GM04503 (cell line): ENCODE measurements around the gene MAP7D1.
A peak's percentile ranks its signal among the peaks of the same experiment; 100 is the strongest.

Experiments
- DNase-seq: peaks from one replicate; pipeline ENCODE4 v3.0.0-alpha.2; 2012; ENCODE audit warnings: low read depth

The MAP7D1 gene

DNA sequence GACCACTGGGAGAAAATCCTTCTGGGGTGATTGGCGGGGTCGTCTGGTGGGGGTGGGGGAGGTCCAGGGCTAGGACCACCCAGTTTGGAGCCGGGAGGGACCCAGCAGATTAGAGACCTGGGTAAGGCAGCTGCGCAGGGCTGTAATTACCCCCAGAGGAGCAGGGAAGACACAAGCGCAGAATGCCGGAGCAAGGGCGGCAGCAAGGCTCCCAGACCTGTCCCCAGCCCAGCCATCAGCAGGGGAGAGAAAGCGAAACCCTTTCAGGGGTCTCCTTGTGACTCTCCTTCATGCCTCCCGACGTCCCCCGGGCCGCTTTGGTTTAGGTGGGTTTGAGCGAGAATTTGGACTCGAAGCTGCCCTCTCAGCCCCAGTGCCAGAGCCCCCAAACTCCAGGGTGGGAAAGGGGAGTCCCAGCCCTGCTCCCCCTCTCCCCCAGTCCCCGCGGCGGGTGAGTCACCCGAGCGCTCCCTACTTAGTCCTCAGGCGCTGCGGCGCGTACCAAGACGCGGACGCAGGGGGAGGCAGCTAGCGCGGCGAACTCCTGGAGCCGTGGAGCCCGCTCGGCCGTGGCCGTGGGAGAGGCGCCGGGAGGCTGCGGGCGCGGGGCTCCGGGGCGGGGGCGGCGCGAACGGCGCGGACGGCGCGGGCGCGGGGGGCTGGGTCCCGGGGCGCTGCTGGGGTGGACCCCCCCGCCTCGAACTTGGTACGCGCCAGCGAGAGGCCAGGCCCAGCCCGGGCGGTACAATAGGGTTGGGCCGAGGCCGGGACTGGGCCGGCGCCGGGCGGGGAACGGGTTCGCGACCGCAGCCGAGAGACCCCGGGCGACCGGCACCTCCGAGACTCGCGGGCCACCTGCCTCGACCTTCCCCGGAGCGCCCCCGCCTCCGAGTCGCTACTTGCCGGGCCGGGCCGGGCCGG, at the start of gene MAP7D1:
MAP7D1 (plus strand) TSS at position 753 of the 921 bp plus-strand sequence. CDS start 258 bp downstream, outside the sequence.
- no peak for DNase-seq

DNA sequence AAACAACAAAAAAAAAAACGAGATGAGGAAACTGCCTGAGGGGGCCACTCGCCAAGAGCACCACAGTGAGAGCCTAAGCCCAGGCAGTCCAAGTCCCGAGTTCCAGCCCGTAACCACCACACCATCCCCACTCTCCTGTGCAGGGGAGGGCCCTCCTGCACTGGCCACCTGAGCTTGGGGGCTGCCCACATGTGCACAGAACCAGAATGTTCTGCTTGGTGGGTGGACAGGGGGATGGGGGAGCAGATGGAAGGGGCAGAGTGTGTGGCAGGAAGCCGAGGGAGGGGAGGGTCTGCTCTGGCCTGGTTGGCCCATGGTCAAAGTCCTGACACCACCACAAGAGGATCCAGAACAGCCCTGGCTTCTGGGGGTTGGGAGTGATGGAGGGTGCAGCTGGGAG, 49.7 kb upstream of the MAP7D1 start:
- no peak for DNase-seq

GRCh38 chr1:36107394-36107793, 48.6 kb upstream of the MAP7D1 start:
- no peak for DNase-seq

GRCh38 chr1:36108314-36108713, 47.6 kb upstream of the MAP7D1 start:
- DNase-seq = no peak

DNA sequence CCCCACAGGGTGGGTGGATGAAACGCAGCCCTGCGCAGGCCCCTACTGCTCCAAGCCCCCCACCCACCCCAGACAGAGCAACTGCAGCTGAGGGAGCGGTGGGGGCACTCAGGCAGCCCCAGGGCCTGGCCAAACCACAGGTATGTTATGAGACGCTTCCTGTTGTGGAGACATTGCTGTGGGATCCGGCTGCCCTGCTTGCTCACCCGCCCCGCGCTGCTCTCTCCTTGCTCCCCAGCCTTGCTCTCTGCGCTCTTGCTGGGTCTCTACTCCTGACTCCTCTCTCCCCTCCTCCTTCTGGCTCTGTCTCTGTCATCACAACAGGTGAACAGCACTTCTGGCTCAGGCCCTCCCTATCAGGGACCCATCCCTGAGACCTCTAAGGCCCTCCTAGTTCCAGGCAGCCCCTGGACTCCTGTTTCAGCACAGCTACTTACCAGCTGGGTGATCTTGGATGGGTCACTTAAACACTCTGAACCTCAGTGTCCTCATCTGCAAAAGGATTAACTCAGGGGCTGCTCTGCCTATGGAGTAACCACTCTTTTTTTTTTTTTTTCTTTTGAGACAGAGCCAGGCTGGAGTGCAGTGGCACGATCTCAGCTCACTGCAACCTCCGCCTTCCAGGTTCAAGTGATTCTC, 46.8 kb upstream of the MAP7D1 start:
- no peak for DNase-seq

DNA sequence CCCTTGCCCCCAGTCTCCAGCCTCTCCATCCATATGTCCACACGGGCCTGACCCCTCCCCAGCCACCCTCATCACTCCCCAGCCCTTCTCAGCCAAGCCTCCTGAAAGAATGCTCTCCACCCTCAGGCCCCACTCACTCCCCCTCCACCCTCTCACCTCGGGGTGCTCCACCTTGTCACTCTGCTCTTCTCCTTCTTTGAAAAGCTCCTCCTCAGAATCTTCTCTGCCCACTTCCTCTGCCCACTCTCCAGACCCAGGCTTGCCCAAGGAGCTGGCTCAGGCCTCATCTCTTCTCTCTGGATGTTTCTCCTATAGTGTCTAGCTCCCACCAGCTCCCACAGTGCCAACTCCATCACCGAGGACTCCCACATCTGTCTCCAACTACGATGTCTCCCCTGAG, 44.8 kb upstream of the MAP7D1 start:
- DNase-seq = no peak

DNA sequence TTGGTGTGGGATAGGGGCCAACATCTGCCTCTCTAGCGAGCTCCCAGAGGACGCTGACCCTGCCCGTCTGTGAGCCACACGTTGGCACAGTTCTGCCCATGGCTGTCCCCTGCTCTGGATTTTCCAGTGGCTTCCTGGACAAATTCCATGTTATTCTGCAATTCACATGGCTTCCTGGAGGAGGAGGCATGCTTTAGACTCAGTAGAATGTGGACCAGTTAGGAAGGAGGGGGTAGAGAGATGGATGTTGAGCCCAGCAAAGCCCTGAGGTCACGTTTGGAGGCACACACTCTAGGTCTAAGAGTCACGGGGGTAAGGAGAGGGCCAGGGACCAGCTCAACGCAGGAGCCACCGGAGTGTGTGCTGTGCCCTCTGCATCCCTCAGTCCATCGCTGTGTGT, 43.1 kb upstream of the MAP7D1 start:
- DNase-seq = no peak

- DNase-seq = no peak
These were observed 41.6 kb upstream of the MAP7D1 start for GRCh38 chr1:36114371-36114770.

GRCh38 chr1:36115200-36115669, 40.7 kb upstream of the MAP7D1 start:
- peak; percentile 79 for DNase-seq

DNA sequence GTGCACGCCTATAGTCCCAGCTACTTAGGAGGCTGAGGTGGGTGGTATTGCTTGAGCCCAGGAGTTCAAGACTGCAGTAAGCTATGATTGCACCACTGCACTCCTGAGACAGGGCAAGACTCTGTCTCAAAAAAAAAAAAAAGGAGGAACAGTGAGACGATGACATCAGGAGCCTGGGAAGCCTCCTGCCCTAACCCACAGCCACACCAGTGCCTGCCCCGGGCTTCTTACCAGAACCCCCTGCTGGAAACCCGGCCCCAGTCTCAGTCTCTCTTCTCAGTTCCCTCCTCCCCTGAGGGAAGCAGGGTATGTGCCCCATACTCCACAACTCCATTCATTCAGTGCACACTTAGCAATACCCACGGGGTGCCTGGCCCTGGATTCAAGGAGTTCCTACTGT, 40.0 kb upstream of the MAP7D1 start:
- no peak for DNase-seq

DNA sequence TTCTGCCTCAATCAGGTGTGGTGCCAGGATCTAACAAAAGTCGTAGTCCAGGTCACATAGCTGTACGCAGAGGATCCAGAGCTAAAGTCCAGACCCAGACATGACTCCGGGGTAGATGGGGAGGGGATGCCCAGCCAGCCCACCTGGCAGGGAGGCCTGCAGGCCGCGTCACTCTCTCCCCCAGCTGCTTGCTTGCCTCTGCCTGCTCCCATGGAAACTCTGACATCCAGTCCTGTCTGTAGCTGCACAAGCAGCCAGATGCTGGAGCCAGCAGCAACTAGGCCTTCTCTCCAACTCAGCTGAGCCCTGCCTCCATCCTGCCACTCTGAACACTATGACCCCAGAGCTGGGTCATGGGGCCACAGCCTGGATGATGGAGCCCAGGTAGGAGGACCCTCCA, 39.1 kb upstream of the MAP7D1 start:
- DNase-seq = no peak

DNA sequence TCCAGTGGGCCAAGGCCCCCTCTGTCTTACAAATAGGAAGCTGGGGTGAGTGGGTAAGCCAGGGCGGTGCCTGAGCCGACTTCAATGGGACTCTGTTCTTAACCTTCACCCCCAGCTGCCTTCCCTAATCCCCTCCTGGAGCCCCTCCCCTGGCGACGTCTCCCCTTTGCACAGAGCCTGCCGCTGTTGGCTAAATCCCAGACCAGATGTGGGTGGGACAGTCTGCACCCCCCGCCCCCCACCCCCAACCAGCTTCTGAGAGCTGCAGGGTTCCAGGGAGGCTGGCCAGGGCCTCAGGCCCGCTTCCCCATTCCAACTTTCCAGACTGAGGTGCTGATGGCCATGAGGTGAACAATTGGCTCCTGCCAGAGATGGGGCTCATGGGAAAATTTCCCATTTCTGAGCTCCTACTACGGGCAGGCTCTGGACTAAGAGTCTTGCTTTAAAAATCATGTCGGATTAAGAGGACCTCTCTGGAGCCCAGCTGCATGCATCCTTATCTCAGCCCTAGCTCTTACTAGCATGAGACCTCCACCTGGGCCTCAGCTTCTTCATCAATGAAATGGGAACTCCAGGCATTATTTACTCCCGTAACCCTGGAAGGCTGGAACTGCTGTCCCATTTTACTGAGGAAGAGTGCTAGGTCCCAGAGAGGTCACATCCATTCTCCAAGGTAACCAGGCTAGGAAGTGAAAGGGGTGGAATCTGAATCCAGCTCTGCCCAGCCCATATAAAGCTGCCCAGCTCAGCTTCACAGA, 37.3 kb upstream of the MAP7D1 start:
- DNase-seq = no peak

GRCh38 chr1:36119456-36119855, 36.5 kb upstream of the MAP7D1 start:
- no peak for DNase-seq

DNA sequence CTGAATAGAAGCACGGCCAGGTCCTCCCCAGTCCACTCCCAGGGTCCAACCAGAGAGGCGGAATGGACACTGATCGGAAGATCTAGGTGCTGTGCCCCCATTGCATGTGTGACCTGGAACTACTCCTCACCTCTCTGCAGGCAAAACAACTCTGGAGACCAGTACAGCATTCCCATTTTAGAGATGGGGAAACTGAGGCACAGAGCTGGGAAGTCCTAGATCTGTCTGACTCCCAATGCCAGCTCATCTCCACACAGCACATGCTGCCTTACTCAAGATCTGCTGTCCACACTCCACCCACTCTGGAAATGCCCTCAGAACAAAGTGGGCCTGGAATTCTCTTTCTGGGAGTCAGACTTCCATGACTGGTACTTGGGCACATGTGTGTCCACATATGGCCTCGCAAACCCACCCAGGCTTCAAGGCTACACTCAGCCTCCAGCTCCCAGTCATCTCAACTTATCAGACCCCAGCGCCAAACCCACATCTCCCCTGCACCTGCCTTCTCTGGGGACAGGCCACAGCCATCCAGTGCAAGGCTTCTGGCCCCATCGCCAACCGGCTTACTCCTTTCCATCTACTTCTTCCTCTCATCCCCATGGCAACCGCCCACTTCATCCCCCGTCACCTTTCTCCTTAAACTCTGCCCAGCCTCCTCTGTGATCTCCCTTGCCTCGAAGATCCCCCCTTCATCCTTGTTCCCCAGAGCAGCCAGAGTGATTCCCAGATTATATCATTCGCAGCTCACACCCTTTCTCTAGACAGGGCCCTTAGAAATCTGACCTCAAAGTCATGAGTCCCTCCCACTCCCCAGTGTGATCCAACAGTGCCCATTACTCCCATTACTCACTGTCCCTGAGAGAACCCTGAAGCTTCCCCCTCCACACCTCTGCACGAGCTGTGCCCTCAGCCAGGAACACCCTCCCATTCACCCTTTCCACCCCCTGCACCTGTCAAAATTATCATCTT, 33.6 kb upstream of the MAP7D1 start:
- no peak for DNase-seq

GRCh38 chr1:36123356-36123755, 32.6 kb upstream of the MAP7D1 start:
- DNase-seq = no peak

- no peak for DNase-seq
These were observed 31.4 kb upstream of the MAP7D1 start for GRCh38 chr1:36124404-36125128.

- no peak for DNase-seq
These were observed 30.6 kb upstream of the MAP7D1 start, which contains the start of gene COL8A2 for GRCh38 chr1:36125129-36125991. Gene COL8A2 (minus strand): TSS chr1:36125222. CDS start chr1:36100242, 24,980 bp downstream.

GRCh38 chr1:36126005-36126716, 29.8 kb upstream of the MAP7D1 start:
- DNase-seq = no peak
